Thymus (tissue), 11 donors: ENCODE data around the gene PCCA. TPM values are rescaled to one million over a fixed set of nuclear protein-coding genes. Genes with fewer than 3 reads are reported as not detected.
"Not testable (repeated sequence)": the region's sequence is repeated elsewhere in the genome, so short reads cannot be mapped to it uniquely, and the experiment has no call there.

Source experiments
- DNase-seq, 9 donors: peaks; one replicate each; pipeline ENCODE4 v3.0.0-alpha.2; 2013; ENCODE audit warnings: low spot score in 9 of 9, low read depth in 6 of 9, missing footprints in 1 of 9
- H3K27ac ChIP-seq, 2 donors: one replicate each; pipeline ENCODE4 v1.5.1; 2013; ENCODE audit warnings: control low read depth in 1 of 2, low read depth in 1 of 2, low read length in 1 of 2, mild to moderate bottlenecking in 1 of 2, moderate library complexity in 1 of 2
- H3K27me3 ChIP-seq, 2 donors: one replicate each; pipeline ENCODE4 v1.5.1; 2013; ENCODE audit warnings: low read length in 1 of 2; ENCODE audit not compliant: control insufficient read depth in 2 of 2, insufficient read depth in 1 of 2
- H3K36me3 ChIP-seq, 2 donors: one replicate each; pipeline ENCODE4 v1.5.1; 2013; ENCODE audit warnings: low read length in 1 of 2, mild to moderate bottlenecking in 1 of 2, moderate library complexity in 1 of 2; ENCODE audit not compliant: control insufficient read depth in 2 of 2, insufficient read depth in 2 of 2
- H3K4me1 ChIP-seq, 2 donors: one replicate each; pipeline ENCODE4 v1.5.1; 2013; ENCODE audit warnings: low read length in 2 of 2; ENCODE audit not compliant: control insufficient read depth in 2 of 2, insufficient read depth in 2 of 2
- H3K4me3 ChIP-seq, 2 donors: one replicate each; pipeline ENCODE4 v1.5.1; 2013; ENCODE audit warnings: low read length in 2 of 2, control low read depth in 1 of 2, mild to moderate bottlenecking in 1 of 2
- H3K9me3 ChIP-seq, 2 donors: one replicate each; pipeline ENCODE4 v1.5.1; 2013; ENCODE audit warnings: low read length in 1 of 2, mild to moderate bottlenecking in 1 of 2; ENCODE audit not compliant: control insufficient read depth in 2 of 2, insufficient read depth in 1 of 2
- WGBS: extraction: QIAGEN DNeasy Blood & Tissue Kit; methylation state at CpG from one replicate; pipeline ENCODE4 v1.1.7; 2013; 5-methylcytosine and 5-hydroxymethylcytosine counted together
- polyA plus RNA-seq: library from polyadenylated mRNA; stranded (reverse); fragments of 200-250 nt; gene quantifications from one replicate; pipeline ENCODE4 v1.2.3, GENCODE V29; 2013
- total RNA-seq: library from RNA; stranded (reverse); fragments of 120-200 nt; gene quantifications from one replicate; pipeline ENCODE4 v1.2.4, GENCODE V29; 2013
- donor health status: healthy.

PCCA gene
- total and polyA plus RNA-seq, 2 donors = 17.9 to 18.2 TPM

DNA sequence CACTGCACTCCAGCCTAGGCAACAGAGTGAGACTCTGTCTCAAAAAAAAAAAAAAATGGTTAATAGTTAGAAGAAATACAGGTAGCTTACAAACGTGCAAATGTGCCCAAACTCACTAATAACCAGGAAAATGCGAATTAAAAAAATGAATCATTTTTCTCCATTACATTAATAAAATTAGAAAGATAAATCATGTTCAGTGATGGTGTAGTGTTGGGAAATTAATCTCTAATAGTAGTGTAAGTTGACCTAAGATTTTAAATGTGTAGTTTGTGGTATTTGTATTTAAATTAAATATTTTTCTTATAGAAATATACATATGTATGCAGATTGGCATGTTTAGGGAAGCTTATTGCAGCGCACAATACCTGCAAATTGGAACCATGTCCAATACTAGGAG is 57.6 kb downstream of the PCCA start:
- Histone ChIP-seq H3K4me3 (no peak overlapping the region), H3K27ac (no peak overlapping the region)

DNA sequence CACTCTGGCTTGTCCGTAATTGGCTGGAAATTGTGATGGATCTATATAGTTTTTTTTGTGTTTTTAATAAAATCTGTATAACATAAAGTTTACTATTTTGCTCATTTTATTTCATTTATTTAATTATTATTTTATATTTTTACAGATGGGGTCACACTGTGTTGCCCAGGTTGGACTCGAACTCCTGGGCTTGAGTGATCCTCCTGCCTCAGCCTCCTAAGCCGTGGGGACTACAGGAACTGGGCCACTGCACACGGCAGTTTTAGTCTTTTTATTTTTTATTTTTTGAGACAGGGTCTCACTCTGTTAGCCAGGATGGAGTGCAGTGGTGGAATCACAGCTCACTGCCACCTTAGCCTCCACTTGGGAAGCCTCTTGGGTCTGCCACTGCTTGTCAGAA is 58.9 kb downstream of the PCCA start:
- Histone ChIP-seq H3K9me3 (peaks cover 0 to 6% of the 10 kb centered on the region in 2 donors), H3K27ac (no peak overlapping the region), H3K4me3 (no peak overlapping the region), H3K4me1 (no peaks in the 10 kb centered on the region), H3K36me3 (no peaks in the 10 kb centered on the region), H3K27me3 (no peaks in the 10 kb centered on the region)
- DNase-seq = no peak
- 97% methylated on average over 4 of the region's 4 CpGs for WGBS

More for the DNA sequence above, 57.6 kb downstream of the PCCA start:
- no peak for DNase-seq
- 99% methylated on average over 3 of the region's 3 CpGs for WGBS
- H3K36me3 ChIP-seq = no peaks in the 10 kb centered on the region
- H3K27me3 ChIP-seq = no peaks in the 10 kb centered on the region
- H3K9me3 ChIP-seq = peaks cover 0 to 6% of the 10 kb centered on the region in 2 donors
- H3K4me1 ChIP-seq = no peaks in the 10 kb centered on the region

DNA sequence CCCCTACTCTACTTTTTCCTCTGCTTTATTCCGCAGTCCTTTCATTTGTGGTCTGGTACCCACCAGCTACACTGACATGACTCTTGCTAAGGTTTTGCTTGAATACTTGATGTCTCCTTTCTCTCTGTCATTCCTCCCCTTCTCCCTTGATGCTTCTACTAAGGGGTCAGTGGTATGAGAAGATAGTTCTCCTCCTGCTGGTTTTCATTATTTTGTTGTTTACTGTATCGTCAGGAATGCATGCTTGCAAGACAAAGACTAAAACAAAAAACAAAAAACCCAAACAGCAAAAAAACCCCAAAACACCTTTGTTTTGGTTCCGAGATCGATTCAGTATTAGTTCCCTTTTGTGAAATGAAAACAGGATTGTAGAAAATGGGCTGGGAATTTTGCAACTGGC is 59.5 kb downstream of the PCCA start:
- Histone ChIP-seq H3K36me3 (no peaks in the 10 kb centered on the region), H3K27ac (no peak overlapping the region), H3K4me1 (no peaks in the 10 kb centered on the region), H3K27me3 (no peaks in the 10 kb centered on the region), H3K4me3 (no peak overlapping the region), H3K9me3 (peaks cover 0 to 6% of the 10 kb centered on the region in 2 donors)
- WGBS = 97% methylated on average over 4 of the region's 4 CpGs
- DNase-seq = no peak

DNA sequence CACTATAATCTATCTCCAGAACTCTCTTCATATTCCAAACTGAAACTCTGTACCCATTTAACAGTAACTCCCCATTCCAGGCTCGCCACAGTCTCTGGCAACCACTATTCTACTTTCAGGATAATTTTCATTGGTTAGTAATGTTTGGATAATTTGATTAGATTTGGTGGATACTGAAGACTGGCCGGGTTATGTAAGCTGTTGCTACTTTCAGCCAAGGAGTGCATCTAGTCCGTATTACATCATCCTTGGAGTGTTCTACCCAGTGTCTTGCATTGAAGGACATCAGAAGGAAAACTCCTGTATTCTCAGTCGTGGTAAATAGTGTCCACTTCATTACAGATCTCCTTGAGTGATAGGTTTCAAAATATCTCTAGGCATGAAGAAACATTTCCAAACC is 60.5 kb downstream of the PCCA start:
- Histone ChIP-seq H3K36me3 (no peaks in the 10 kb centered on the region), H3K27me3 (no peaks in the 10 kb centered on the region), H3K9me3 (peaks cover 0 to 6% of the 10 kb centered on the region in 2 donors), H3K4me3 (no peak overlapping the region), H3K4me1 (no peaks in the 10 kb centered on the region), H3K27ac (no peak overlapping the region)
- 95% methylated on average over 4 of the region's 4 CpGs for WGBS
- DNase-seq = no peak

DNA sequence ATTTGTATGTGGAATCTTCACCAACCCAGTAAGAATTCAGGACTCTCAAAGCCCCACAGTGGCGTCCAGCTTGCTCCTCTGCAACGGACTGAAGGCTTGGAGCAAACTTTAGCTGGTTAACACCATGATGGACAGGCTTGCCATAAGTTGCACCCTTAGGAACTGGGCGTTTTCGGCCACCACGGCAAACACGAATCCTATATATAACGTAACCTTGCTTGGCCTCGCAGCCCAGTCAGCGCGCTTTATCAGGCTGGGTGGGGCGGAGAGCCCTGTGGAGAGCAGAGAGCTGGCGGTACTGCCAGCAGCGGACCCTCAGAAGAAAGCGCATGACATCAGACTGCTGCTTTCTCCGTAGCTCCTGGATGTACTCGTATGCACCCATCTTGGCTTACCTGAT is 61.8 kb downstream of the PCCA start:
- H3K27ac ChIP-seq, H3K4me3 ChIP-seq, H3K9me3 ChIP-seq, H3K4me1 ChIP-seq, H3K36me3 ChIP-seq, DNase-seq, H3K27me3 ChIP-seq: not testable (repeated sequence)
- WGBS = 99% methylated on average over 16 of the region's 16 CpGs

DNA sequence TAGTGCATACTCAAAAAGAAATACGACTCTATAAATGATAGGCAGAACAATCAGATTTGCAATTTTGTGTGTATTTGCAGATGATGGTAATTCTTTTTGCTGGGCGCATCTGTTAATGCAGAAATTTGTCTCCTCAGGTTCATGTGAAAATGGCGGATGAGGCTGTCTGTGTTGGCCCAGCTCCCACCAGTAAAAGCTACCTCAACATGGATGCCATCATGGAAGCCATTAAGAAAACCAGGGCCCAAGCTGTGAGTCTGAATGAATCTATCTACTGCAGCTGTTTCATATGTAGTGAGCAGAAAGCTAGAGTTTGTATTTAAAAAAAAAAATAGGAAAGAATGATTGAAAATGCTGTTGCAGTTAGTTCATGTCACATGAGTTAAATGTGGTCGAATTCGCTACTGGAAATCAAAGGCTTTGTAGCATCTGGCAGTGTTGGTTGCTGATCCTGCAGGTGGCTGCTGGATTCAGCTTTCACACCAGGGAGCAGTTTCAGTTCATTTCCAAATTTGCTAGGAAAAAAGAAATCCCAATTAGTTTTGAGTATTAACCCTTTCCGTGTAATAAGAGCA is 66.0 kb downstream of the PCCA start:
- no peaks in the 10 kb centered on the region for H3K9me3 ChIP-seq
- no peaks in the 10 kb centered on the region for H3K36me3 ChIP-seq
- no peak overlapping the region for H3K4me3 ChIP-seq
- DNase-seq = peak in 4 of 9 donors; percentile 3 to 52 (median 4)
- no peak overlapping the region for H3K27ac ChIP-seq
- peaks cover 0 to 3% of the 10 kb centered on the region in 2 donors for H3K4me1 ChIP-seq
- no peaks in the 10 kb centered on the region for H3K27me3 ChIP-seq
- WGBS = 71% methylated on average over 6 of the region's 6 CpGs

DNA sequence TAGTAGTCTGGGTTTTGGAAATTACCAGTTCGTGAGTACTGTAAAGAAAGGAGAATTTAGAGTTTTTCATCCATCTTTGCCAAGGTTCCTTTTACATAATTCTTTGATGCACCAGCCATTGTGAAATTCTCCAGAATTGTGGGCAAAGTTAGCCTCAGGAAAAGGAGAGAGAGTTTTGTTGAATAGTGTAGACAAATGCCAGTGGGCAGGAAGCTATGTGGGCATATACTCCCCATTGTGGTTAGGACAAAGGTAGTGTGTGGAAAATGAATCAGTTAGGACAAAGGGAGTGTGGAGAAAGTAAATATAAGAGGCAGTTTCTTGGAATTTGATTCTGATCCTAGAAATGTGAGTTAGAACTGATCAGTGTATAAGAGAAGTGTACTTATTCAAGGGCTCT is 67.9 kb downstream of the PCCA start:
- Histone ChIP-seq H3K36me3 (no peaks in the 10 kb centered on the region), H3K27me3 (no peaks in the 10 kb centered on the region), H3K9me3 (no peaks in the 10 kb centered on the region), H3K27ac (no peak overlapping the region), H3K4me3 (no peak overlapping the region), H3K4me1 (peaks cover 0 to 3% of the 10 kb centered on the region in 2 donors)
- 99% methylated on average over 1 of the region's 1 CpG for WGBS
- no peak for DNase-seq

DNA sequence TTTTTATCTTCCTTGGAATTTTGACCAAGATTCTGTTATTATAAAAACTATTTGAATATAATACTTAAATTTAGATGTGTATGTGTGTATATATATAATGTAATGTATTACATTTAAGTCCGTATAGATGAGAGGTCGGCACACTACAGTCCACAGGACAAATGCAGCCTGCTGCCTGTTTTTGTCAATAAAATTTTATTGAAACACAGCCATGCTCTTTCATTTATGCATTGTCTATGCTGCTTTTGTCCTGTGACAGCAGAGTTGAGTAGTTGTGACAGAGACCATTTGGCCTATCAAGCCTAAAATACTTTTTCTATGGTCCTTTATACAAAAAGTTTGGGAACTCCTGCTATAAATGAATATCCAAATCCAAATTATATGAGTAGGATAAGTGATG is 69.7 kb downstream of the PCCA start:
- Histone ChIP-seq H3K4me3 (no peak overlapping the region), H3K36me3 (no peaks in the 10 kb centered on the region), H3K4me1 (peaks cover 0 to 3% of the 10 kb centered on the region in 2 donors), H3K9me3 (no peaks in the 10 kb centered on the region), H3K27me3 (no peaks in the 10 kb centered on the region), H3K27ac (no peak overlapping the region)
- 97% methylated on average over 2 of the region's 2 CpGs for WGBS
- no peak for DNase-seq

DNA sequence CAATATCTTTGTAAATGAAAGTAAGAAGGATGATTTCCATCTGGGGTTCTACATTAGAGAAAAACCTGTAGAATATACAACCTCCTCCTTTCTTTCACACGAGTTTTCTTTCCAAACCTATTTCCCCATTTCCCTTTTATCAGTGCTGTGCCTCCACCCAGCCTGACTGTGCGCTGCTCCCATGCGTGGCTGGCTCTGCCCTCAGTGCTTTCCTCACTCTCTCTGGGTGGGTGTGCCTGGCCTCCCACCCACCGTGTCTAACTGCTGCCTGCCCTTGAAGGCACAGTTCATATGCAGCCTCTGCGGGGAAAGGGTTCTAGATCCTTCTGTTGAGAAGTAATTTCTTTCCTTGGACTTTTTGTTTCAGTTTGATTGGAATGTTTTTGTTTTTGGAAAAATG is 70.7 kb downstream of the PCCA start:
- no peaks in the 10 kb centered on the region for H3K27me3 ChIP-seq
- 92% methylated on average over 5 of the region's 5 CpGs for WGBS
- H3K4me1 ChIP-seq = peaks cover 0 to 3% of the 10 kb centered on the region in 2 donors
- H3K36me3 ChIP-seq = no peaks in the 10 kb centered on the region
- H3K27ac ChIP-seq = no peak overlapping the region
- H3K4me3 ChIP-seq = no peak overlapping the region
- no peak for DNase-seq
- H3K9me3 ChIP-seq = no peaks in the 10 kb centered on the region

DNA sequence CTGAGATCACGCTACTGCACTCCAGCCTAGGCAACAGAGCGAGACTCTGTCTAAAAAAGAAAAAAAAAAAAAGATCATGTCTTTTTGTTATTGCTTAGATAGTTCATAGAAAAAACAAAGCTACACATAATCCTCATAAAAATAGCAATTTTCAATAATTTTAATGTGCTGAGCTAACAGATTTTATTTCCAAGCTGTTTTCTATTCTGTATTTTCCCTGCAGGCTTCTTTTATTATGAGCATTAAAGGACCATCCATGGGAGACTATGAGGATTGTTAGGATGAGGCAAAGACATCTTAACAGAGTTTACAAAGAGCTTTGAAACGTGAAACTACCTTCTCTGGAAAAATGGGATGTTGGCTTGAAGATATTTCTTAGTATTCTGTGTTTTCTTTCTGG is 71.6 kb downstream of the PCCA start:
- H3K9me3 ChIP-seq = no peaks in the 10 kb centered on the region
- H3K4me3 ChIP-seq = no peak overlapping the region
- no peaks in the 10 kb centered on the region for H3K36me3 ChIP-seq
- H3K27ac ChIP-seq = no peak overlapping the region
- no peaks in the 10 kb centered on the region for H3K4me1 ChIP-seq
- WGBS = 96% methylated on average over 3 of the region's 3 CpGs
- DNase-seq = no peak
- H3K27me3 ChIP-seq = no peaks in the 10 kb centered on the region
